GM18519 (cell line): Measurements from ENCODE around the gene CLUH.
A peak's percentile ranks its signal among the peaks of the same experiment; 100 is the strongest.

Experiments
- ATAC-seq: cut with Tn5 transposase; IDR thresholded peaks from one replicate; pipeline ENCODE4 v1.9.1; 2021; ENCODE audit warnings: mild to moderate bottlenecking, moderate library complexity; ENCODE audit not compliant: unreplicated experiment, low FRiP score

CLUH gene

GRCh38 chr17:2711608-2712299, at the start of gene CLUH:
Gene CLUH (minus strand): TSS chr17:2711764. CDS start chr17:2711661, 103 bp downstream.
- peak; percentile 53 for ATAC-seq

GRCh38 chr17:2758870-2759269, 47.3 kb upstream of the CLUH start:
- ATAC-seq: no peak

GRCh38 chr17:2755891-2756724, 44.5 kb upstream of the CLUH start:
- no peak for ATAC-seq

- ATAC-seq: no peak
Observed at GRCh38 chr17:2751491-2751890, 39.9 kb upstream of the CLUH start.

GRCh38 chr17:2750721-2751120, 39.2 kb upstream of the CLUH start:
- no peak for ATAC-seq

GRCh38 chr17:2749784-2750181, 38.2 kb upstream of the CLUH start:
- no peak for ATAC-seq

GRCh38 chr17:2749058-2749783, 37.7 kb upstream of the CLUH start, which contains the start of gene CCDC92B:
Gene CCDC92B (minus strand): TSS chr17:2749652. CDS start chr17:2735145, 14,507 bp downstream.
- ATAC-seq: no peak

GRCh38 chr17:2745317-2746037, 33.9 kb upstream of the CLUH start:
- ATAC-seq: no peak

- no peak for ATAC-seq
Observed at GRCh38 chr17:2737693-2738092, 26.1 kb upstream of the CLUH start.

GRCh38 chr17:2736956-2737355, 25.4 kb upstream of the CLUH start:
- no peak for ATAC-seq

GRCh38 chr17:2735896-2736295, 24.3 kb upstream of the CLUH start:
- no peak for ATAC-seq

- ATAC-seq: no peak
Observed at GRCh38 chr17:2734939-2735338, 23.4 kb upstream of the CLUH start.

GRCh38 chr17:2731807-2732206, 20.2 kb upstream of the CLUH start:
- no peak for ATAC-seq

- no peak for ATAC-seq
Observed at GRCh38 chr17:2730764-2731353, 19.3 kb upstream of the CLUH start.

- no peak for ATAC-seq
Observed at GRCh38 chr17:2724784-2725164, 13.2 kb upstream of the CLUH start.

- no peak for ATAC-seq
Observed at GRCh38 chr17:2723997-2724783, 12.6 kb upstream of the CLUH start.

GRCh38 chr17:2723505-2723996, 12.0 kb upstream of the CLUH start:
- no peak for ATAC-seq

- no peak for ATAC-seq
Observed at GRCh38 chr17:2722611-2723010, 11.0 kb upstream of the CLUH start.

GRCh38 chr17:2721603-2722002, 10.0 kb upstream of the CLUH start:
- ATAC-seq: no peak
